GM18858 (cell line): Measurements from ENCODE around the gene CLEC16A.
"Not testable (repeated sequence)": the region's sequence is repeated elsewhere in the genome, so short reads cannot be mapped to it uniquely, and the experiment has no call there.

ENCODE experiments used
- ATAC-seq: cut with Tn5 transposase; IDR thresholded peaks from one replicate; pipeline ENCODE4 v1.9.1; 2021; ENCODE audit not compliant: unreplicated experiment

Gene CLEC16A

GRCh38 chr16:10938796-10939648 lies 5.3 kb upstream of the CLEC16A start:
- no peak for ATAC-seq

- no peak for ATAC-seq
Observed at GRCh38 chr16:10939649-10940234, 4.6 kb upstream of the CLEC16A start.

GRCh38 chr16:10940501-10941079 lies 3.8 kb upstream of the CLEC16A start:
- no peak for ATAC-seq

GRCh38 chr16:10941127-10941933 lies 3.0 kb upstream of the CLEC16A start:
- no peak for ATAC-seq

GRCh38 chr16:10941935-10942351 lies 2.4 kb upstream of the CLEC16A start:
- not testable (repeated sequence) for ATAC-seq

- ATAC-seq: peak; percentile 45
Observed at GRCh38 chr16:10942352-10943063, 1.9 kb upstream of the CLEC16A start, which contains the start of gene DEXI. DEXI (minus strand) TSS chr16:10942468; CDS start chr16:10942005, 463 bp downstream.

GRCh38 chr16:10943064-10943353 lies 1.4 kb upstream of the CLEC16A start:
- ATAC-seq: no peak

GRCh38 chr16:10945065-10945787 lies 862 bp downstream of the CLEC16A start:
- ATAC-seq: no peak

- no peak for ATAC-seq
Observed at GRCh38 chr16:10946308-10946707, 1.9 kb downstream of the CLEC16A start.

- ATAC-seq: no peak
Observed at GRCh38 chr16:10947211-10947787, 2.9 kb downstream of the CLEC16A start.

GRCh38 chr16:10949424-10949970 lies 5.1 kb downstream of the CLEC16A start:
- peak; percentile 63 for ATAC-seq

GRCh38 chr16:10950393-10950792 lies 6.0 kb downstream of the CLEC16A start:
- ATAC-seq: no peak

GRCh38 chr16:10951026-10951425 lies 6.7 kb downstream of the CLEC16A start:
- ATAC-seq: no peak

GRCh38 chr16:10954903-10955302 lies 10.5 kb downstream of the CLEC16A start:
- ATAC-seq: no peak

GRCh38 chr16:10957771-10958482 lies 13.6 kb downstream of the CLEC16A start:
- ATAC-seq: no peak

GRCh38 chr16:10959161-10959560 lies 14.8 kb downstream of the CLEC16A start:
- ATAC-seq: no peak

GRCh38 chr16:10961231-10961630 lies 16.9 kb downstream of the CLEC16A start:
- no peak for ATAC-seq

GRCh38 chr16:10964039-10964890 lies 19.9 kb downstream of the CLEC16A start:
- ATAC-seq: no peak
